Gastrocnemius medialis (tissue), 4 donors: Measurements from ENCODE around the gene ST8SIA5.

Experiments
- CTCF ChIP-seq, 5 experiments: fragments of 450-650 bp in 3 of 5; fragments of 200-600 bp in 2 of 5; sonication (generic) in 2 of 5; IDR thresholded peaks in 4 of 5; conservative IDR thresholded peaks in 1 of 5; 1 replicate in 4 of 5; 2 replicates in 1 of 5; pipeline ENCODE4 v1.5.1; 2016 to 2019; ENCODE audit warnings: antibody characterized with exemption in 5 of 5, mild to moderate bottlenecking in 3 of 5, moderate library complexity in 3 of 5
- POLR2A ChIP-seq, 2 donors: fragments of 450-650 bp; IDR thresholded peaks; one replicate each; pipeline ENCODE4 v1.6.1; 2017; ENCODE audit warnings: antibody characterized with exemption in 2 of 2, mild to moderate bottlenecking in 2 of 2, moderate library complexity in 2 of 2

GRCh38 chr18:46711444-46711863, 45.4 kb downstream of the ST8SIA5 start:
- TF ChIP-seq CTCF (IDR thresholded peaks at IDR 0.05 in 4 of 5, conservative IDR thresholded peaks at IDR 0.05 in 1 of 5) (no peak), POLR2A (IDR thresholded peaks at IDR 0.05) (peak in 1 of 2 donors; percentile 35)
